GM12874 (cell line): Measurements from ENCODE around the gene GAREM2.

ENCODE experiments used
- CTCF ChIP-seq: IDR thresholded peaks from 2 replicates; pipeline ENCODE4 v1.5.1; 2011; ENCODE audit warnings: low read depth, mild to moderate bottlenecking, control low read depth, low read length, moderate library complexity; ENCODE audit not compliant: insufficient read depth

GAREM2 gene

GRCh38 chr2:26162963-26163362 lies 9.9 kb upstream of the GAREM2 start:
- TF ChIP-seq CTCF = no peak

GRCh38 chr2:26164231-26164630 lies 8.7 kb upstream of the GAREM2 start:
- TF ChIP-seq CTCF = no peak

DNA sequence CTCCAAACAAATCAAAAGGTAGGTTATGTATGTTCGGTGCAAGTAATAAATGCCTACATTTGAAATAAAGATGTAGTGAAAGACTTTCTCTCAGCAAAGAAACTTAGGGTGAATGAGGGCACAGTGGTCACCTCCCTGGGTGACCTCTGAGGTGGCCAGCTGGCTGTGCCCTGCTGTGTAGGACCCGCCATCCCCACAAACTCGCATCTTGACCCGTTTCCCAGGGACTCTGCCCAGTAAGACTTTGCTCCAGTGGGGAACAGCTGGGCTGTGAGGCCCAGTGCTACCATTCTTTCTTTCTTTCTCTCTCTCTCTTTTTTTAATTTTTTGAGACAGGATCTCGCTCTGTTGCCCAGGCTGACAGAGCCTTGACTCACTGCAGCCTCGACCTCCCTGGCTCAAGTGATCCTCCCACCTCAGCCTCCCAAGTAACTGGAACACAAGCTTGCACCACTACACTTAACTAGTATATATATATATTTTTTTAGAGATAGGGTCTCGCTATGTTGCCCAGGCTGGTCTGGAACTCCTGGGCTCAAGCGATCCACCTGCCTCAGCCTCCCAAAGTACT lies 8.2 kb upstream of the GAREM2 start:
- TF ChIP-seq CTCF = no peak

DNA sequence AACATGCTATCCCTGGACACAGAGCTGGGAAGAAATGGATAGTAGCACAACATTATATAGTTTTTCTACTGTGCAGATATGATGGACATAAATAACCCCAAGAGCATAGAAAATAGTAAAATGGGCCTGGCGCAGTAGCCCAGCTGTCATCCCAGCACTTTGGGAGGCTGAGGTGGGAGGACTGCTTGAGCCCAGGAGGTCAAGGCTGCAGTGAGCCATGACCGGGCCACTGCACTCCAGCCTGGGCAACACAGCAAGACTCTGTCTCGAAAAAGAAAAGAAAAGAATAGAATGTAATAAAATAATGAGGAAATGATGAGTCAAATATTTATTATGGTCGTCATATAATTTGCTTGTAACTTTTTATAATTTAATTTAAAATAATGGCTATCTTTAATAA lies 7.5 kb upstream of the GAREM2 start:
- no peak for TF ChIP-seq CTCF

- no peak for TF ChIP-seq CTCF
Measured at GRCh38 chr2:26168785-26169184, 4.1 kb upstream of the GAREM2 start.

DNA sequence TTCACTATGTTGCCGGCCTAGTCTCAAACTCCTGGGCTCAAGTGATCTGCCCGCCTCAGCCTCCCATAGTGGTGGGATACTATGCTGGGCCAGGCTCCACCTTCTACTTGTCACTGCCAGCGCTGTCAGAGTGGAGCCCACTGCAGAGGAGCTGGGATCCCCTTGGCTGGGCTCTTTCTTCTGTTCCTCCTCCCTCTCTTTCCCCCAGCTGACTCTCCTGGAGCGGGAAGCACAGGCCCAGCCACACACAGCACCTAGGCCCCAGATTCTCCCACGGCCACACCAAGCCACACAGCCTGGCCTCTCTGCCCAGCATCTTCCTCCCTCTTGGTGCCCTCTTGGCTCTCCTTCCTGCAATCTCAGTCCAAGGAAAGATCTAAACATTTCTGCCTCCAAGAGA lies 3.7 kb upstream of the GAREM2 start:
- TF ChIP-seq CTCF = no peak

DNA sequence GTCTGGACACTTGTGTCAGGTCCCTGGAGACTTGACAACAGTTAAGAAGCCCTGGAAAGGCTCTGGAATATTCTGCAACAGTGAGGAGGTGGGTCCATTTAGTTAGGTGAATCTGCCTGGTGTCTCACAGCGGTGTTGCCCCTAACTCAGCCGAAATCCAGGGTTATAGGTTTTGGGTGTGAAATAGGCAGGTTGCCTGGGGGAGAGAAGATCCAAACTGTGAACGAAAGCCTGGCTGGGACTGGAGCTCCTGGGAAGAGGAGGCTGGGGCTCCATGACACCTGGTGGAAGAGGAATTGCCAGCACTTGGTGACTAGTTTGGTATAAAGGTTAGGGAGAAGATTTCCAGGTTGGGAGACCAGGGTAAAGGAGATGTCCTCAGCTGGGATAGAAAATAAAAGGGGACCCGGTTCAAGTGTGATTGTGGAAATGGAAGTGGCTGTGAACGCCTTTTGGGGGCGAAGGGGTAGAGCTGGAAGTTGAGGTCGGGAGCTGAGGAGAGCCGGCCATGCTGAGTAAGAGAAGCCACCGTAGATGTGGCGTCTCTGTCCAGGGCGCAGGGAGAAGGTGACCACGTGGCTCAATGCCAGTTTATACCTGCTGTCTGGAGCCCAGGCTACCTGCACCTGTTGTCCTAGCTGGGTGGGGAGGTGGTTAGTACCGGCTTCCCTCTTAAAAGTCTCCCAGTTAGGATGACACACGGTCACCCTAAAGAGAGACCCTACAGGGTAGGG lies 3.0 kb upstream of the GAREM2 start:
- TF ChIP-seq CTCF = no peak
